CD4-positive, alpha-beta T cell treated with Interferon gamma for 1 hour (primary cell): ENCODE results near the gene MITF.
"Not testable (repeated sequence)": the region's sequence is repeated elsewhere in the genome, so short reads cannot be mapped to it uniquely, and the experiment has no call there.

Source experiments
- DNase-seq: peaks from one replicate; pipeline ENCODE4 v3.0.0-alpha.2; 2020

MITF gene

GRCh38 chr3:69791106-69791505 is 51.8 kb downstream of the MITF start:
- DNase-seq, result no peak

- DNase-seq, result no peak
Observed at GRCh38 chr3:69791919-69792399, 52.7 kb downstream of the MITF start.

GRCh38 chr3:69796126-69796525 is 56.9 kb downstream of the MITF start:
- not testable (repeated sequence) for DNase-seq

GRCh38 chr3:69803681-69804270 is 64.5 kb downstream of the MITF start:
- no peak for DNase-seq

- no peak for DNase-seq
Observed at GRCh38 chr3:69805491-69805890, 66.2 kb downstream of the MITF start.

- DNase-seq, result no peak
Observed at GRCh38 chr3:69806735-69807438, 67.6 kb downstream of the MITF start.

GRCh38 chr3:69807674-69808073 is 68.4 kb downstream of the MITF start:
- DNase-seq, result no peak

GRCh38 chr3:69809076-69809835 is 70.0 kb downstream of the MITF start:
- DNase-seq, result no peak

GRCh38 chr3:69811452-69812401 is 72.5 kb downstream of the MITF start:
- DNase-seq, result no peak

GRCh38 chr3:69815970-69816369 is 76.7 kb downstream of the MITF start:
- no peak for DNase-seq

- DNase-seq, result no peak
Observed at GRCh38 chr3:69817988-69818387, 78.7 kb downstream of the MITF start.

GRCh38 chr3:69819282-69819681 is 80.0 kb downstream of the MITF start:
- no peak for DNase-seq

GRCh38 chr3:69821133-69821532 is 81.9 kb downstream of the MITF start:
- no peak for DNase-seq

- DNase-seq, result no peak
Observed at GRCh38 chr3:69823743-69824142, 84.5 kb downstream of the MITF start.

GRCh38 chr3:69825446-69825845 is 86.2 kb downstream of the MITF start:
- DNase-seq, result no peak

GRCh38 chr3:69827127-69827526 is 87.9 kb downstream of the MITF start:
- DNase-seq, result no peak

- DNase-seq, result no peak
Observed at GRCh38 chr3:69828817-69829216, 89.6 kb downstream of the MITF start.

- DNase-seq, result no peak
Observed at GRCh38 chr3:69830147-69830546, 90.9 kb downstream of the MITF start.

- no peak for DNase-seq
Observed at GRCh38 chr3:69831737-69832136, 92.5 kb downstream of the MITF start.

GRCh38 chr3:69833591-69833990 is 94.3 kb downstream of the MITF start:
- no peak for DNase-seq

GRCh38 chr3:69838217-69838616 is 99.0 kb downstream of the MITF start:
- no peak for DNase-seq

GRCh38 chr3:69838696-69839515 is 99.6 kb downstream of the MITF start:
- DNase-seq, result no peak
